GM20000 (cell line): ENCODE results near the gene ZDHHC8.

Source experiments
- DNase-seq: peaks from one replicate; pipeline ENCODE4 v3.0.0; 2012; ENCODE audit warnings: low spot score
- CTCF ChIP-seq: IDR thresholded peaks from 2 replicates; pipeline ENCODE4 v1.5.1; 2012; ENCODE audit warnings: mild to moderate bottlenecking, control low read depth; ENCODE audit errors: extremely low read depth, missing control alignments

ZDHHC8 gene

GRCh38 chr22:20130731-20131596, 640 bp upstream of the ZDHHC8 start:
- no peak for TF ChIP-seq CTCF

DNA sequence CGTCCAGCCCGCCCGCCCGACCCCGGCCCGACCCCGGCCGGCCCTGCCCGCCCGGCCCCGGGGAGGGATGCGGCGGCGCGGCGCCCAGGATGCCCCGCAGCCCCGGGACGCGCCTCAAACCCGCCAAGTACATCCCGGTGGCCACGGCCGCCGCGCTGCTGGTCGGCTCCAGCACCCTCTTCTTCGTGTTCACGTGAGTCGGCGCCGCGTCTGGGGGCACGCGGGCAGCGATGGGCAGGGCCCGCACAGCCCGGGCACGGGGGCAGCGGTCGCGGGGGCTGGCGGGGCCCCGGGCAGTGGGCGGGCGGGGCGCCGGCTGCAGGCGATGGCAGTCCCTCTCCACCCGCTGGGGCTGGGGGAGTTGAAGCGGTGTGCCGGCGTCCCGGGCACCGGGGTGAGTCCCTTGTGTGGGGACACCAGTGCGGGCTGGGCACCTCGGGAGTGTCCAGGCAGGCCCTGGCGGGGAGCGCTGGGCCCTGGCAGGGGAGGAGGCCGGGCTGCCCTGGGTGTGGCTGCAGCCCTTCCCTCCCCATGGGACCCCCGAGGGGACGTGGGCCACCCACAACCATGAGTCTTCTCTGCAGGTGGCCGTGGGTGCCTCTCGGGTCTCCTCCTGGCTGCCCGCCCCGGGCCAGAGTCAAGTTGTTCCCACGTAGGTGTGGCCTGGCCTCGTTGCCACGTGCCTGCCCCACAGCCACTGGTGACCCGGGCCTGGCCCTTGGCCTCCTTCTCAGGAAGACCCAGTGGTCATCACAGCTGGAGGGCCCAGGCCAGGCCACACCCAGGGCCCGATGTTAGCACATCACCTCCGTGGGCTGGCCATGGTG, 468 bp downstream of the ZDHHC8 start:
- TF ChIP-seq CTCF, result no peak
- no peak for DNase-seq

More at GRCh38 chr22:20130731-20131596, 640 bp upstream of the ZDHHC8 start:
- peak; percentile 94 for DNase-seq

- no peak for TF ChIP-seq CTCF
- no peak for DNase-seq
Observed at GRCh38 chr22:20132686-20133246, 1.2 kb downstream of the ZDHHC8 start.

GRCh38 chr22:20133930-20134549, 2.4 kb downstream of the ZDHHC8 start:
- DNase-seq, result no peak
- no peak for TF ChIP-seq CTCF

DNA sequence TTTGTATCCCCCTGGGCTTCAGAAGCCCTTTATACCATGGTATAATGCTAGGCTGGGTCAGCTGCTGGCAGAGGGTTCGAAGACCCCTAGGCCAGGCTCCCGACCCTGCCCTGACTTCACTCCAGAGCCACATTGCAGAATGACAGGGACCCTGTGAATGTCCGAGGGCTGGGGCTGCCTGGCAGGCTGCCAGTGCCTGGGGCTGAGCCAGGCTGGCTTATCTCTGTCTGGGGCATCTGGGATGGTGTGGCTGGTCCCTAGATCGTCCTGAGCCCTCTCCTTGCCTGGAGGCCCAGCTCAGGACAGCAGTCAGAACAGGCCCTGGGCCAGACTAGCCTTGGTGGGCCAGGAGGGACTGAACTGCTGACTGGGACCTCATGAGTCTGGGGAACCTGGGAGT, 3.7 kb downstream of the ZDHHC8 start:
- DNase-seq, result no peak
- no peak for TF ChIP-seq CTCF

DNA sequence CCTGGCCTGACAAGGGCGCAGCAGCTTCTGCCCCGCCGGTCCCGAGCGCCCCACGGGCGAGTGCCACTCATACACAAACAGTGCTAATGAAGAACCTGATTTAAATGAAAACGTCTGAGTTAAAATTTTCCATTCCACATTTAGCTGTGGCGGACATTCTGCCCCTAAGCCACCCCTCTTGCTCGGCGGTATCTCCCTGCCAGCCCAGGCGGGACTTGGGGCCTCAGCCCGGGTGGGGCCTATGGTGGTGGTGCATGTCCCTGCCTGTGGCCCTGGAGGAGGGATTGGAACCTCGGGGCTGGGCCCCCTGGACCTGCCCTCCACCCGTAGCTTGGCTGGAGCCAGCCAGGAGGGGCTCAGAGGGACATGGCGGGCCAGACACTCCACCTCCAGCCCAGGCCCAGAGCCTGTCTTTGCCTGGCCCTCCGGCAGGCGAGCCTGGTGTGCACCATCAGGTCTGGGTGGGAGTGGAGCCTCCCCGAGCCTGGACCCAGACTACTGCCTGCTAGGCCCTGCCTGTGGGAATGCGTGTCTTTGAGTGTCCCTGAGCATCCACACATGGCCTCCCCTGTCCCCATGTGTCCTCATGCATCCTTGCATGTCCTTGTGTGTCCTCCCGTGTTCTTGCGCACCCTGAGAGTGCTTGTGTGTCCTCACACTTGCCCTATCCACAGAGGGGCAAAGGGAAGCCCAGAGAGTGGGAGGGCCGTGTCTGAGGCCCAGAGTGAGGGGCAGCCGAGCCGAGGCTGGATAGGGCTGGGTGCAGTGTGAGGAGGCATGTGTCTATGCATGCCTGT, 4.4 kb downstream of the ZDHHC8 start:
- no peak for TF ChIP-seq CTCF
- DNase-seq, result no peak
